Panc1 (cell line): ENCODE data around the gene BBS5. TPM values are rescaled to one million over a fixed set of nuclear protein-coding genes. Genes with fewer than 3 reads are reported as not detected.

ENCODE experiments used
- ATAC-seq: fragments of 200-7000 bp; cut with Tn5 transposase; 2 replicates; pipeline ENCODE4 v1.9.1; 2020; ENCODE audit warnings: mild to moderate bottlenecking, moderate library complexity
- BruUV-seq: library from RNA; stranded (reverse); fragments of 400-500 nt; replicated peaks from 2 replicates; lab custom pipeline; 2021; lab: Mats Ljungman, UMichigan
- CTCF ChIA-PET: fragments of 300-600 bp; sonication (Branson Sonifier 250); formaldehyde crosslinking; loops from one replicate; lab custom pipeline; 2022; ENCODE audit warnings: antibody characterized with exemption; lab: Charles Lee
- POLR2A ChIA-PET: fragments of 300-600 bp; sonication (Branson Sonifier 250); formaldehyde crosslinking; loops from one replicate; lab custom pipeline; 2022; ENCODE audit warnings: antibody characterized with exemption; lab: Charles Lee
- DNase-seq: peaks from one replicate; pipeline ENCODE4 v3.0.0-alpha.2; 2010; ENCODE audit warnings: low read depth, low spot score
- H3K27ac ChIP-seq: 2 replicates; pipeline ENCODE4 v1.5.1; 2011; ENCODE audit warnings: mild to moderate bottlenecking, low read length, inconsistent platforms
- H3K27me3 ChIP-seq: fragments of 200-500 bp; sonication (Bioruptor generic); 2 replicates; pipeline ENCODE4 v1.6.0; 2014; ENCODE audit warnings: low read length, inconsistent platforms; ENCODE audit not compliant: control insufficient read depth, insufficient read depth
- H3K36me3 ChIP-seq: fragments of 200-500 bp; sonication (Bioruptor generic); 2 replicates; pipeline ENCODE4 v1.5.1; 2014; ENCODE audit warnings: inconsistent platforms, mild to moderate bottlenecking, low read length, moderate library complexity; ENCODE audit not compliant: control insufficient read depth, insufficient read depth
- H3K4me1 ChIP-seq: 2 replicates; pipeline ENCODE4 v1.5.1; 2011; ENCODE audit warnings: inconsistent platforms, mild to moderate bottlenecking, low read length, moderate library complexity; ENCODE audit not compliant: control insufficient read depth, insufficient read depth
- H3K4me3 ChIP-seq, 2 experiments: 2 replicates each; pipeline ENCODE4 v1.5.1; 2011 to 2012; ENCODE audit warnings: low read depth in 2 of 2, low read length in 2 of 2, mild to moderate bottlenecking in 2 of 2, inconsistent platforms in 1 of 2, moderate library complexity in 1 of 2
- H3K9me3 ChIP-seq: fragments of 200-500 bp; sonication (Bioruptor generic); 2 replicates; pipeline ENCODE4 v1.5.1; 2014; ENCODE audit warnings: low read depth, mild to moderate bottlenecking, inconsistent platforms, low read length, moderate library complexity; ENCODE audit not compliant: control insufficient read depth, insufficient read depth
- CTCF ChIP-seq: fragments of 450-650 bp; IDR thresholded peaks from 2 replicates; pipeline ENCODE4 v1.5.1; 2017; ENCODE audit warnings: mild to moderate bottlenecking
- POLR2AphosphoS5 ChIP-seq: IDR thresholded peaks from 2 replicates; pipeline ENCODE4 v1.6.1; 2012; ENCODE audit warnings: mild to moderate bottlenecking, low read depth, low read length, moderate library complexity
- SIN3A ChIP-seq: IDR thresholded peaks from 2 replicates; pipeline ENCODE4 v1.6.1; 2012; ENCODE audit warnings: low read depth, mild to moderate bottlenecking, low read length, moderate library complexity, borderline replicate concordance; ENCODE audit not compliant: insufficient read depth
- TCF7L2 ChIP-seq: IDR thresholded peaks from 2 replicates; pipeline ENCODE4 v1.6.1; 2011; ENCODE audit warnings: mild to moderate bottlenecking, low read depth, low read length, inconsistent platforms
- in situ Hi-C: cut with HindIII; loops from 2 replicates; pipeline ENCODE4 v1.10.0; 2016; ENCODE audit warnings: low sequenced_read_pairs, low pct_unique_long_range_greater_than_20kb
- intact Hi-C: fragments of 100-400 bp; cut with micrococcal nuclease; formaldehyde crosslinking; loops from one replicate; pipeline ENCODE4 v1.10.0; 2022; ENCODE audit not compliant: unreplicated experiment
- total RNA-seq: library from RNA; stranded (reverse); gene quantifications from one replicate; pipeline ENCODE4 v1.2.1, GENCODE V29; 2021; ENCODE audit not compliant: unreplicated experiment
- TF ChIP-seq, protein P1 (sequence below), 2 experiments: IDR thresholded peaks; 2 replicates each; pipeline ENCODE4 v1.6.1; 2011 to 2012; ENCODE audit warnings: low read depth in 2 of 2, control low read depth in 1 of 2, low read length in 1 of 2, mild to moderate bottlenecking in 1 of 2, moderate library complexity in 1 of 2; ENCODE audit not compliant: insufficient read depth in 1 of 2

BBS5 gene
- total RNA-seq, 1 experiment from 2014 or later = 7.5 TPM

DNA sequence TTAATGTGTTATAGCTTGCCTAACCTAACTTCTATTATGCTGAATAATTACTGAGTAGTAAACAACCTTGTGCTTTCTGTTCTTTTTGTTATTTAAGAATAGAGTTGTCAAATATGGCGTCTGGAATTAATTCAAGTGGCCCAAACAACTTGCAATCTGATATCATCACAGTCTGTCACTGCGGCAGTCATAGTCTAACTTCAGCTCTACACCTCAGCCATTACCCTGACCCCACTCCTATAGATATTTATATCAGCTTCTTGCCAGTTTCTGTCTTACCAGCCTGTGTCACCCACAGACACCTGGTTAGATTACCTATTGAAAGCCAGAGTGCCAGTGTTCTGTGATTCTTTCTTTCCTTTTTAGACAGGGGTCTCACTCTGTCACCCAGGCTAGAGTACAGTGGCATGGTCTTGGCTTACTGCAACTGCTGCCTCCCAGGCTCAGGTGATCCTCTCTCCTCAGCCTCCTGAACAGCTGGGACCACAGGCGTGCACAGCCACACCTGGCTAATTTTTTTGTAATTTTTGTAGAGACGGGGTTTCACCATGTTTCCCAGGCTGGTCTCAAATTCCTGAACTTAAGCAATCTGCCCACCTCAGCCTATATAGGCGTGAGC is 16.1 kb downstream of the BBS5 start:
- TF ChIP-seq CTCF (no peak), TCF7L2 (no peak), POLR2AphosphoS5 (no peak), SIN3A (no peak)
- TF ChIP-seq, protein P1, sequence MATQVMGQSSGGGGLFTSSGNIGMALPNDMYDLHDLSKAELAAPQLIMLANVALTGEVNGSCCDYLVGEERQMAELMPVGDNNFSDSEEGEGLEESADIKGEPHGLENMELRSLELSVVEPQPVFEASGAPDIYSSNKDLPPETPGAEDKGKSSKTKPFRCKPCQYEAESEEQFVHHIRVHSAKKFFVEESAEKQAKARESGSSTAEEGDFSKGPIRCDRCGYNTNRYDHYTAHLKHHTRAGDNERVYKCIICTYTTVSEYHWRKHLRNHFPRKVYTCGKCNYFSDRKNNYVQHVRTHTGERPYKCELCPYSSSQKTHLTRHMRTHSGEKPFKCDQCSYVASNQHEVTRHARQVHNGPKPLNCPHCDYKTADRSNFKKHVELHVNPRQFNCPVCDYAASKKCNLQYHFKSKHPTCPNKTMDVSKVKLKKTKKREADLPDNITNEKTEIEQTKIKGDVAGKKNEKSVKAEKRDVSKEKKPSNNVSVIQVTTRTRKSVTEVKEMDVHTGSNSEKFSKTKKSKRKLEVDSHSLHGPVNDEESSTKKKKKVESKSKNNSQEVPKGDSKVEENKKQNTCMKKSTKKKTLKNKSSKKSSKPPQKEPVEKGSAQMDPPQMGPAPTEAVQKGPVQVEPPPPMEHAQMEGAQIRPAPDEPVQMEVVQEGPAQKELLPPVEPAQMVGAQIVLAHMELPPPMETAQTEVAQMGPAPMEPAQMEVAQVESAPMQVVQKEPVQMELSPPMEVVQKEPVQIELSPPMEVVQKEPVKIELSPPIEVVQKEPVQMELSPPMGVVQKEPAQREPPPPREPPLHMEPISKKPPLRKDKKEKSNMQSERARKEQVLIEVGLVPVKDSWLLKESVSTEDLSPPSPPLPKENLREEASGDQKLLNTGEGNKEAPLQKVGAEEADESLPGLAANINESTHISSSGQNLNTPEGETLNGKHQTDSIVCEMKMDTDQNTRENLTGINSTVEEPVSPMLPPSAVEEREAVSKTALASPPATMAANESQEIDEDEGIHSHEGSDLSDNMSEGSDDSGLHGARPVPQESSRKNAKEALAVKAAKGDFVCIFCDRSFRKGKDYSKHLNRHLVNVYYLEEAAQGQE (IDR thresholded peaks at IDR 0.05; ENCODE audit: insufficient read depth in 1 of 2, low read depth in 2 of 2, low read length in 1 of 2) = no peak

DNA sequence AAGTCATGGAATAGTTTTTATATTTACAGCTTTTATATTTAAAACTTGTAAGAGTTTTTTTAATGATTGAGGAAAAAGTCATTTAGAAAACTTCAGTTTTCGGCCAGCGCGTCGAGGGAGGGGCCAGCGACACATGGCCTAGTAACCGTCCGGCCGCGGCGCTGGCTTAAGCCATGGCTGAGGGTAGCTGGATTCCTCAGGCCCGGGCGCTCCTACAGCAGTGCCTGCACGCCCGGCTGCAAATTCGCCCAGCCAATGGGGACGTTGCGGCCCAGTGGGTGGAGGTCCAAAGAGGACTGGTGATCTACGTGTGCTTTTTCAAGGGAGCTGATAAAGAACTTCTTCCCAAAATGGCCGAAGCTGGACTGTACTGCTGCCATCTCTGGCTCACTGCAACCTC is 25.4 kb downstream of the BBS5 start:
- no TSS peak for BruUV-seq
- H3K27ac ChIP-seq = no peak overlapping the region
- no peak for TF ChIP-seq SIN3A
- TF ChIP-seq, protein P1 (IDR thresholded peaks at IDR 0.05; ENCODE audit: insufficient read depth in 1 of 2, low read depth in 2 of 2, low read length in 1 of 2) = no peak
- TF ChIP-seq POLR2AphosphoS5 = no peak
- TF ChIP-seq TCF7L2 = no peak
- TF ChIP-seq CTCF = no peak
- H3K4me3 ChIP-seq = no peak overlapping the region
- CTCF ChIA-PET = no interaction called here
- no peaks in the 10 kb centered on the region for H3K9me3 ChIP-seq
- intact Hi-C loops = no loop called here
- POLR2A ChIA-PET = no interaction called here
- H3K36me3 ChIP-seq = no peaks in the 10 kb centered on the region
- no peak for DNase-seq
- no peaks in the 10 kb centered on the region for H3K27me3 ChIP-seq
- in situ Hi-C loops = no loop called here
- peaks cover 8% of the 10 kb centered on the region for H3K4me1 ChIP-seq
- ATAC-seq = no peak

More for the DNA sequence above, 16.1 kb downstream of the BBS5 start:
- Histone ChIP-seq H3K27me3 (no peaks in the 10 kb centered on the region), H3K4me3 (no peak overlapping the region), H3K9me3 (no peaks in the 10 kb centered on the region), H3K36me3 (no peaks in the 10 kb centered on the region), H3K27ac (no peak overlapping the region), H3K4me1 (no peaks in the 10 kb centered on the region)
- intact Hi-C loops (no loop called here), in situ Hi-C loops (no loop called here)
- ChIA-PET CTCF (no interaction called here), POLR2A (no interaction called here)
- no peak for DNase-seq
- BruUV-seq = no TSS peak
- no peak for ATAC-seq
